NCI-H2171 treated with DMSO at 0.1 percent for 48 hours (cell line): ENCODE data around the gene LCP2.
A peak's percentile ranks its signal among the peaks of the same experiment; 100 is the strongest.

Experiments used
- DNase-seq: peaks from one replicate; lab custom pipeline; 2025; lab: John Stamatoyannopoulos, UW

LCP2 gene

GRCh38 chr5:170216257-170216864 is 81.2 kb downstream of the LCP2 start:
- DNase-seq: peak; percentile 68

- DNase-seq: no peak
These were observed 85.8 kb downstream of the LCP2 start for GRCh38 chr5:170211575-170212334.

- DNase-seq: no peak
These were observed 90.6 kb downstream of the LCP2 start for GRCh38 chr5:170206958-170207357.

GRCh38 chr5:170206216-170206615 is 91.4 kb downstream of the LCP2 start:
- no peak for DNase-seq

- no peak for DNase-seq
These were observed 93.4 kb downstream of the LCP2 start for GRCh38 chr5:170204202-170204601.

- DNase-seq: no peak
These were observed 95.5 kb downstream of the LCP2 start for GRCh38 chr5:170202117-170202516.

- no peak for DNase-seq
These were observed 96.3 kb downstream of the LCP2 start for GRCh38 chr5:170201311-170201710.

GRCh38 chr5:170200876-170201275 is 96.7 kb downstream of the LCP2 start:
- DNase-seq: no peak
